Lower leg skin (tissue), 3 donors: ENCODE results near the gene JUNB.

Source experiments
- POLR2A ChIP-seq, 2 donors: fragments of 450-650 bp; IDR thresholded peaks; one replicate each; pipeline ENCODE4 v1.6.1; 2016 to 2017; ENCODE audit warnings: antibody characterized with exemption in 2 of 2, mild to moderate bottlenecking in 1 of 2, moderate library complexity in 1 of 2
- TF ChIP-seq, protein P1 (sequence below), 3 donors: fragments of 450-650 bp; IDR thresholded peaks; one replicate each; pipeline ENCODE4 v1.5.1; 2016; ENCODE audit warnings: antibody characterized with exemption in 3 of 3, mild to moderate bottlenecking in 3 of 3, moderate library complexity in 2 of 3

DNA sequence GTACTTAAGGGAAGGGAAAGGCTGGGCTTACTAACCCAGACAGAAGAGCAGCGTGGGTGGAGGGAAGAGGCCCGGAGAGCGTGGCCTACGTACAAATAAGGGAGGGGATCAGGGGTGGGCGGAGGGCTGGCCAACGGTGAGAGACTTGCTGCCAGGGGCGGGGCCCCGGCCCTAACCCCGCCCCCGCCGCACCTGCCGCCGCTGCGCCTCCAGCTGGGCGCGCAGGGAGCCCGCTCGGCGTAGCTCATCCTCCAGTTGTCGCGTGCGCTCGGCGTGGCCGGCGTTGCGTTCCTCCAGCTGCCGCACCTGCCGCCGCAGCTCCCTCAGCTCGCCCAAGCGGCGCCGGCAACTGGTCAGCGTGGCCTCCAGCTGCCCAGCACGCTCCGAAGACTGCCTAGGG is 21.6 kb upstream of the JUNB start:
- TF ChIP-seq, protein P1, sequence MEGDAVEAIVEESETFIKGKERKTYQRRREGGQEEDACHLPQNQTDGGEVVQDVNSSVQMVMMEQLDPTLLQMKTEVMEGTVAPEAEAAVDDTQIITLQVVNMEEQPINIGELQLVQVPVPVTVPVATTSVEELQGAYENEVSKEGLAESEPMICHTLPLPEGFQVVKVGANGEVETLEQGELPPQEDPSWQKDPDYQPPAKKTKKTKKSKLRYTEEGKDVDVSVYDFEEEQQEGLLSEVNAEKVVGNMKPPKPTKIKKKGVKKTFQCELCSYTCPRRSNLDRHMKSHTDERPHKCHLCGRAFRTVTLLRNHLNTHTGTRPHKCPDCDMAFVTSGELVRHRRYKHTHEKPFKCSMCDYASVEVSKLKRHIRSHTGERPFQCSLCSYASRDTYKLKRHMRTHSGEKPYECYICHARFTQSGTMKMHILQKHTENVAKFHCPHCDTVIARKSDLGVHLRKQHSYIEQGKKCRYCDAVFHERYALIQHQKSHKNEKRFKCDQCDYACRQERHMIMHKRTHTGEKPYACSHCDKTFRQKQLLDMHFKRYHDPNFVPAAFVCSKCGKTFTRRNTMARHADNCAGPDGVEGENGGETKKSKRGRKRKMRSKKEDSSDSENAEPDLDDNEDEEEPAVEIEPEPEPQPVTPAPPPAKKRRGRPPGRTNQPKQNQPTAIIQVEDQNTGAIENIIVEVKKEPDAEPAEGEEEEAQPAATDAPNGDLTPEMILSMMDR (IDR thresholded peaks at IDR 0.05), result no peak
- TF ChIP-seq POLR2A (IDR thresholded peaks at IDR 0.05), result no peak
